ENCODE measurements around the gene MEGF6.
"Not testable (repeated sequence)": the region's sequence is repeated elsewhere in the genome, so short reads cannot be mapped to it uniquely, and the experiment has no call there.

The MEGF6 gene

DNA sequence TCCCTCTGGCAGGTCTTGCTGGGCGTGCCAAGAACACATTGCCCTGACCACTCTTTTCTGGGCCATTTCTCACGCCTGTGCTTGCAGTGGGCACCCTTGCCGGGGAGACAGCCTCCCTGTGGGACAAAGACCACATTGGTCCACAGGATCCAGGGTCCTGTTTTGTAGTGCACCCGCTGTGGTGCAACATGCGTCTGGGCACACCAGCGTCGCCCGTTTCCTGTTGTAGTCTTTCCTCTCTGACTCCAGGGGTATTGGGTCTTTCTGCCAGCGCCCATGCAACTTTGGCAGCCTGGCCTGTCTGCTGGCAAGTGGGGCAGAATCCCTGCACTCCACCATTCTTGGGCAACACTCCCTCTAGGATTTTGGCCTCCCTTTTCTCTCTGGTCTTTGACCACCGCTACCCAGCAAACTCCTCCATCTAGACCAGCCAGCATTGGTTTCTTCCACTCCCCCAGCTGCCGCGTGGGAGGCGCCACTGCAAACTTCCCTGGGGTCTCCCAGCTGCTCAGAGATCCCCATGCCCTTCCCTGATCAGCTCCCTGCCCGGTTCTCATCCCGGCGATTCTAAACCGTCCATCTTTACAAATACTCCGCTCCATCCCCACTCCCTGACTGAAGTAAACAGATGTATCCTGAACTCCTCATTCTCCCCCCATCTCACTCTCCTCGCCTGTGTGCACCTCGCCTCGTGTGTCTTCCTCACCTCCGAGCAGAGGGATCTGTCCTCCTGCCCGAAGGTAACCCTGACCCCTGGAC is 12.3 kb upstream of the MEGF6 start:
- in situ Hi-C loops (cut with MboI; ENCODE audit: low sequenced_read_pairs, unreplicated experiment): no loop called here
- no peak for DNase-seq (ENCODE audit: low spot score)
- TF ChIP-seq, protein P1, sequence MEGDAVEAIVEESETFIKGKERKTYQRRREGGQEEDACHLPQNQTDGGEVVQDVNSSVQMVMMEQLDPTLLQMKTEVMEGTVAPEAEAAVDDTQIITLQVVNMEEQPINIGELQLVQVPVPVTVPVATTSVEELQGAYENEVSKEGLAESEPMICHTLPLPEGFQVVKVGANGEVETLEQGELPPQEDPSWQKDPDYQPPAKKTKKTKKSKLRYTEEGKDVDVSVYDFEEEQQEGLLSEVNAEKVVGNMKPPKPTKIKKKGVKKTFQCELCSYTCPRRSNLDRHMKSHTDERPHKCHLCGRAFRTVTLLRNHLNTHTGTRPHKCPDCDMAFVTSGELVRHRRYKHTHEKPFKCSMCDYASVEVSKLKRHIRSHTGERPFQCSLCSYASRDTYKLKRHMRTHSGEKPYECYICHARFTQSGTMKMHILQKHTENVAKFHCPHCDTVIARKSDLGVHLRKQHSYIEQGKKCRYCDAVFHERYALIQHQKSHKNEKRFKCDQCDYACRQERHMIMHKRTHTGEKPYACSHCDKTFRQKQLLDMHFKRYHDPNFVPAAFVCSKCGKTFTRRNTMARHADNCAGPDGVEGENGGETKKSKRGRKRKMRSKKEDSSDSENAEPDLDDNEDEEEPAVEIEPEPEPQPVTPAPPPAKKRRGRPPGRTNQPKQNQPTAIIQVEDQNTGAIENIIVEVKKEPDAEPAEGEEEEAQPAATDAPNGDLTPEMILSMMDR (IDR thresholded peaks at IDR 0.05; ENCODE audit: borderline replicate concordance, control extremely low read depth, extremely low read depth, insufficient read depth, missing control alignments): no peak

DNA sequence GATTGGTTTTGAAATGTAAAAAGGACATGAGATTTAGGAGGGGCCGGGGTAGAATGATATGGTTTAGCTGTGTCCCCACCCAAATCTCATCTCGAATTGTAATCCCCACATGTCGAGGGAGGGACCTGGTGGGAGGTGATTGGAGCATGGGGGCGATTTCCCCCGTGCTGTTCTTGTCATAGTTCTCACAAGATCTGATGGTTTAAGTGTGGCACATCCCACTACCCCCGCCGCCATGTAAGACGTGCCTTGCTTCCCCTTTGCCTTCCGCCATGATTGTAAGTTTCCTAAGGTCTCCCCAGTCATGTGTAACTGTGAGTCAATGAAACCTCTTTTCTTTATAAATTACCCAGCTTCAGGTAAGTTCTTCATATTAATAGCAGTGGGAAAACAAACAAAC is 10.8 kb upstream of the MEGF6 start:
- in situ Hi-C loops (cut with MboI; ENCODE audit: low sequenced_read_pairs, unreplicated experiment); DNase-seq (ENCODE audit: low spot score): not testable (repeated sequence)

DNA sequence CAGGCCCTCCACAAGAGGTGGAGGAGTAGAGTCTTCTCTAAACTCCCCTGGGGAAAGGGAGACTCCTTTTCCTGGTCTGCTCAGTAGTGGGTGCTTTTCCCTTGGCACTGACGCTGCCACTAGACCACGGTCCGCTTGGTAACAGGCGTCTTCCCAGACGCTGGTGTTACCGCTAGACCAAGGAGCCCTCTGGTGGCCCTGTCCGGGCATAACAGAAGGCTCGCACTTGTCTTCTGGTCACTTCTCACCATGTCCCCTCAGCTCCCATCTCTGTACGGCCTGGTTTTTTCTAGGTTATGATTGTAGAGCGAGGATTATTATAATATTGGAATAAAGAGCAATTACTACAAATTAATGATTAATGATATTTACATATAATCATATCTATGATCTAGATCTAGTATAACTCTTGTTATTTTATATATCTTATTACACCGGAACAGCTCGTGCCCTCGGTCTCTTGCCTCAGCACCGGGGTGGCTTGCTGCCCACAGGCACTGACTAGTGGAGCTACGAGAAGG is 9.9 kb upstream of the MEGF6 start:
- in situ Hi-C loops (cut with MboI; ENCODE audit: low sequenced_read_pairs, unreplicated experiment); DNase-seq (ENCODE audit: low spot score): not testable (repeated sequence)
- TF ChIP-seq, protein P1 (IDR thresholded peaks at IDR 0.05; ENCODE audit: borderline replicate concordance, control extremely low read depth, extremely low read depth, insufficient read depth, missing control alignments): peak; percentile 34

DNA sequence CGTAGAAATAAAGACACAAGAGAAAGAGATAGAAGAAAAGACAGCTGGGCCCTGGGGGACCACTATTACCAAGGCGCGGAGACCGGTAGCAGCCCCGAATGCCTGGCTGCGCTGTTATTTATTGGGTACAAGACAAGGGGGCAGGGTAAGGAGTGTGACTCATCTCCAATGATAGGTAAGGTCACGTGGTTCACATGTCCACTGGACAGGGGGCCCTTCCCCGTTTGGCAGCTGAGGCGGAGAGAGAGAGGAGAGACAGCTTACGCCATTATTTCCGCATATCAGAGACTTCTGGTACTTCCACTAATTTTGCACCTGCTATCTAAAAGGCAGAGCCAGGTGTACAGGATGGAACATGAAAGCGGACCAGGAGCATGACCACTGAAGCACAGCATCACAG is 9.4 kb upstream of the MEGF6 start:
- TF ChIP-seq, protein P1 (IDR thresholded peaks at IDR 0.05; ENCODE audit: borderline replicate concordance, control extremely low read depth, extremely low read depth, insufficient read depth, missing control alignments): no peak
- no peak for DNase-seq (ENCODE audit: low spot score)
- in situ Hi-C loops (cut with MboI; ENCODE audit: low sequenced_read_pairs, unreplicated experiment): no loop called here

DNA sequence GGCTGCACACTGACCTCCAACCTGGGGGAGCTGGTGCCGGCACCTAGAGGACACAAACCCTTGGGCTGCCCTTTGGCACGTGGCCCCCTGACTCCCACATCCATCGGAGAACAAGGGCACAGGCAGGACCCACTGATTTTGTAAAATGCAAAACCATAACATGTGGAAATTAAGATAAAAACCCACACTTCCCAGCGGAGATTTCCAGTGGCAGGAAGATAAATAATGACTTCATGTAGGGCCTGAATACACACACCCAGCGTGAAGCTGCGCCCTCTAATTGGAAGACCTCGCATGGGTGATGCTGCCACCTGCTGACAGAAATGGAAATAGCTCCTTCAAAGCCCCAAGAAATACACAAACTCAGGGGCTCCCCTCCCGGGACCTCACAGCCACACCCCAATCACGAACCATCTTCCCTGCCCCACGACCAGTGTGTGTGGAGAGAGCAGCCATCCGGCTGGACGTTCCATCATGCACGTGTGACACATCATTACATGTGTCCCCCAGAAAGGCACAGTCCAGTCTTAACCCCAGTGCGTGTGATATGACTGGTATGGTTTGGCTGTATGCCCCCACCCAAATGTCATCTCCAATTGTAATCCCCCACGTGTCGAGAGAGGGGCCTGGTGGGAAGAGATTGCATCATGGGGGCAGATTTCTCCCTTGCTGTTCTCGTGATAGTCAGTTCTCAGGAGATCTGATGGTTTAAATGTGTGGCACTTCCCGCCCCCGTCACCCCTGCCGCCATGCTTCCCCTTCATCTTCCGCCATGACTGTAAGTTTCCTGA is 7.8 kb upstream of the MEGF6 start:
- peak; percentile 85 for DNase-seq (ENCODE audit: low spot score)
- in situ Hi-C loops (cut with MboI; ENCODE audit: low sequenced_read_pairs, unreplicated experiment): no loop called here
- TF ChIP-seq, protein P1 (IDR thresholded peaks at IDR 0.05; ENCODE audit: borderline replicate concordance, control extremely low read depth, extremely low read depth, insufficient read depth, missing control alignments): peak; percentile 77

DNA sequence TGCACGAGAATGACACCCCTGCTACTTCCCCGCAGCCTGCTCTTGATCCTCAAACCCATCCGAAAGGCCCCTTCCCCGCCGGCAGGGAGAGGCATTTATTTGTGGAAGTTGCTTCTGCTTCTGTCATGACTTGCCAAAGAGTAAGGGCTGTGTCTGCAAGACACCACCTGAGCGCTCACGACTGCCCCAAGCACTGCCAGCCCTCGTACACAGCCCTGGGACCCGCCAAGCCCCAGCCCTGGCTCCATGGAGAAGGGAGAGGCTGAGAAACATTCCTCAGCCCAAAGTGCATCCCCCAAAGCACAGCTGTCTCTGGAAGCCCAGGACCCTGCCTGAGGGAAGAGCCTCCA is 7.2 kb upstream of the MEGF6 start:
- in situ Hi-C loops (cut with MboI; ENCODE audit: low sequenced_read_pairs, unreplicated experiment): no loop called here
- TF ChIP-seq, protein P1 (IDR thresholded peaks at IDR 0.05; ENCODE audit: borderline replicate concordance, control extremely low read depth, extremely low read depth, insufficient read depth, missing control alignments): no peak
- no peak for DNase-seq (ENCODE audit: low spot score)
